Adrenal gland (tissue), 5 donors: ENCODE measurements around the gene SLC38A2.

Experiments
- POLR2A ChIP-seq, 2 donors: fragments of 450-650 bp; IDR thresholded peaks; one replicate each; pipeline ENCODE4 v1.6.1; 2017; ENCODE audit warnings: antibody characterized with exemption in 2 of 2, mild to moderate bottlenecking in 2 of 2, moderate library complexity in 1 of 2
- TF ChIP-seq, protein P1 (sequence below), 6 experiments: fragments of 450-650 bp in 4 of 6; fragments of 200-600 bp in 2 of 6; sonication (generic) in 1 of 6; IDR thresholded peaks; 1 replicate in 5 of 6; 2 replicates in 1 of 6; pipeline versions ENCODE4 v1.5.1 to v1.8.0; 2016 to 2021; ENCODE audit warnings: antibody characterized with exemption in 6 of 6, mild to moderate bottlenecking in 2 of 6, moderate library complexity in 1 of 6
- donor health status: DM: no; HTN: no; CAD: no.

DNA sequence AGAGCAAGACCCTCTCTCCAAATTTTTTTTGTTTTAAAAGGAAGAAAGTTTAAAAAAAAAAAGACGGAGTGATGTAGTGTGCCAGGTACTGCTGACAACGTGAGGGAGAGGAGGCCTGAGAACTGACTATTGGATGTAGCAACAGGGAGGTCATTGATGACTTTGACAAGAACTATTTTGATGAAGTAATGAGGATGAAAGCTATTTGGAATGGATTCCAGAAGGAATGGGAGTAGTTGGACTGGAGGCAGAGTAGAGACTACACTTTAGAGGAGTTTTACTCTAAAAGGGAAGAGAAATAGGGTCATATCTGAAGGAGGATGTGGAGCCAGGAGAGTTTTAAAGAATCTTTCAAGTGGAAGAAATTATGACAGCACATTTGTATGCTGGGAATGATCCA is 27.8 kb upstream of the SLC38A2 start:
- TF ChIP-seq, protein P1, sequence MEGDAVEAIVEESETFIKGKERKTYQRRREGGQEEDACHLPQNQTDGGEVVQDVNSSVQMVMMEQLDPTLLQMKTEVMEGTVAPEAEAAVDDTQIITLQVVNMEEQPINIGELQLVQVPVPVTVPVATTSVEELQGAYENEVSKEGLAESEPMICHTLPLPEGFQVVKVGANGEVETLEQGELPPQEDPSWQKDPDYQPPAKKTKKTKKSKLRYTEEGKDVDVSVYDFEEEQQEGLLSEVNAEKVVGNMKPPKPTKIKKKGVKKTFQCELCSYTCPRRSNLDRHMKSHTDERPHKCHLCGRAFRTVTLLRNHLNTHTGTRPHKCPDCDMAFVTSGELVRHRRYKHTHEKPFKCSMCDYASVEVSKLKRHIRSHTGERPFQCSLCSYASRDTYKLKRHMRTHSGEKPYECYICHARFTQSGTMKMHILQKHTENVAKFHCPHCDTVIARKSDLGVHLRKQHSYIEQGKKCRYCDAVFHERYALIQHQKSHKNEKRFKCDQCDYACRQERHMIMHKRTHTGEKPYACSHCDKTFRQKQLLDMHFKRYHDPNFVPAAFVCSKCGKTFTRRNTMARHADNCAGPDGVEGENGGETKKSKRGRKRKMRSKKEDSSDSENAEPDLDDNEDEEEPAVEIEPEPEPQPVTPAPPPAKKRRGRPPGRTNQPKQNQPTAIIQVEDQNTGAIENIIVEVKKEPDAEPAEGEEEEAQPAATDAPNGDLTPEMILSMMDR (IDR thresholded peaks at IDR 0.05): no peak
- TF ChIP-seq POLR2A (IDR thresholded peaks at IDR 0.05): no peak
